HepG2 (cell line): ENCODE results near the gene FBF1. TPM values are rescaled to one million over a fixed set of nuclear protein-coding genes. Genes with fewer than 3 reads are reported as not detected.

ENCODE experiments used
- AGO1 ChIP-seq: fragments of 200-400 bp; formaldehyde crosslinking; IDR thresholded peaks from 2 replicates; pipeline ENCODE4 v1.6.1; 2017; ENCODE audit warnings: mild to moderate bottlenecking, low read depth, low read length, moderate library complexity; ENCODE audit not compliant: poor library complexity, severe bottlenecking
- BHLHE40 ChIP-seq: IDR thresholded peaks from 2 replicates; pipeline ENCODE4 v1.6.1; 2011; ENCODE audit warnings: low read length, improper control_type of control experiment
- BRF2 ChIP-seq: sonication (generic); formaldehyde crosslinking; IDR thresholded peaks from 2 replicates; pipeline ENCODE4 v1.8.1; 2022; ENCODE audit warnings: mild to moderate bottlenecking, missing genetic modification reagents
- CEBPG ChIP-seq: IDR thresholded peaks from 2 replicates; pipeline ENCODE4 v1.6.1; 2016
- CENPX ChIP-seq: sonication (generic); formaldehyde crosslinking; IDR thresholded peaks from 2 replicates; pipeline ENCODE4 v1.9.0; 2021; ENCODE audit warnings: mild to moderate bottlenecking, missing genetic modification reagents, moderate library complexity
- CREM ChIP-seq, 2 experiments: sonication (generic) in 1 of 2; formaldehyde crosslinking in 1 of 2; IDR thresholded peaks; 2 replicates each; pipeline versions ENCODE4 v1.4.0 to v1.6.1; 2016 to 2020; ENCODE audit warnings: antibody characterized with exemption in 1 of 2, mild to moderate bottlenecking in 1 of 2, missing genetic modification reagents in 1 of 2
- ELK4 ChIP-seq: sonication (generic); formaldehyde crosslinking; IDR thresholded peaks from 2 replicates; pipeline ENCODE4 v1.9.0; 2021; ENCODE audit warnings: missing genetic modification reagents, borderline replicate concordance
- FLYWCH1 ChIP-seq: sonication (generic); formaldehyde crosslinking; IDR thresholded peaks from 2 replicates; pipeline ENCODE4 v1.8.1; 2023; ENCODE audit warnings: mild to moderate bottlenecking, missing genetic modification reagents
- HNRNPLL ChIP-seq: fragments of 200-400 bp; formaldehyde crosslinking; IDR thresholded peaks from 2 replicates; pipeline ENCODE4 v1.6.1; 2017; ENCODE audit warnings: mild to moderate bottlenecking, low read depth, low read length; ENCODE audit not compliant: poor library complexity, severe bottlenecking
- IKZF4 ChIP-seq: sonication (generic); formaldehyde crosslinking; IDR thresholded peaks from 2 replicates; pipeline ENCODE4 v1.5.1; 2020; ENCODE audit warnings: borderline replicate concordance, mild to moderate bottlenecking, low read depth, missing genetic modification reagents; ENCODE audit errors: not compliant biosample characterization
- JDP2 ChIP-seq: sonication (generic); formaldehyde crosslinking; IDR thresholded peaks from 2 replicates; pipeline ENCODE4 v1.8.1; 2022; ENCODE audit warnings: missing genetic modification reagents, borderline replicate concordance
- NFATC3 ChIP-seq: sonication (generic); formaldehyde crosslinking; IDR thresholded peaks from 2 replicates; pipeline ENCODE4 v1.5.1; 2020; ENCODE audit warnings: mild to moderate bottlenecking, missing genetic modification reagents
- PHF20 ChIP-seq: sonication (generic); formaldehyde crosslinking; IDR thresholded peaks from 2 replicates; pipeline ENCODE4 v1.5.0; 2020; ENCODE audit warnings: mild to moderate bottlenecking, missing genetic modification reagents
- PLSCR1 ChIP-seq: sonication (generic); formaldehyde crosslinking; IDR thresholded peaks from 2 replicates; pipeline ENCODE4 v1.5.0; 2020; ENCODE audit warnings: missing genetic modification reagents, mild to moderate bottlenecking, borderline replicate concordance
- PPARG ChIP-seq: conservative IDR thresholded peaks from 2 replicates; pipeline ENCODE4 v1.6.1; 2016; ENCODE audit warnings: missing biosample characterization, missing genetic modification reagents
- RFXANK ChIP-seq: IDR thresholded peaks from 2 replicates; pipeline ENCODE4 v1.6.1; 2016
- SYNCRIP ChIP-seq: fragments of 200-400 bp; formaldehyde crosslinking; IDR thresholded peaks from 2 replicates; pipeline ENCODE4 v1.6.1; 2018; ENCODE audit warnings: mild to moderate bottlenecking, low read depth, low read length; ENCODE audit not compliant: insufficient read depth
- TBP ChIP-seq: sonication (generic); formaldehyde crosslinking; IDR thresholded peaks from 2 replicates; pipeline ENCODE4 v1.5.0; 2020; ENCODE audit warnings: missing genetic modification reagents
- TRAFD1 ChIP-seq: sonication (generic); formaldehyde crosslinking; IDR thresholded peaks from 2 replicates; pipeline ENCODE4 v1.5.1; 2020; ENCODE audit warnings: missing genetic modification reagents, mild to moderate bottlenecking, borderline replicate concordance
- ZBTB33 ChIP-seq: sonication (generic); formaldehyde crosslinking; IDR thresholded peaks from 2 replicates; pipeline ENCODE4 v1.4.0; 2020; ENCODE audit warnings: missing genetic modification reagents
- ZNF205 ChIP-seq: IDR thresholded peaks from 2 replicates; pipeline ENCODE4 v1.6.1; 2018; ENCODE audit warnings: missing biosample characterization, missing genetic modification reagents
- ZNF546 ChIP-seq: sonication (generic); formaldehyde crosslinking; conservative IDR thresholded peaks from 2 replicates; pipeline ENCODE4 v1.8.1; 2023; ENCODE audit warnings: mild to moderate bottlenecking, missing genetic modification reagents
- ZNF615 ChIP-seq: sonication (generic); formaldehyde crosslinking; IDR thresholded peaks from 2 replicates; pipeline ENCODE4 v1.5.0; 2020; ENCODE audit warnings: mild to moderate bottlenecking, missing genetic modification reagents, borderline replicate concordance
- ZNF792 ChIP-seq: IDR thresholded peaks from 2 replicates; pipeline ENCODE4 v1.6.1; 2016
- ZNF83 ChIP-seq: sonication (generic); formaldehyde crosslinking; IDR thresholded peaks from 2 replicates; pipeline ENCODE4 v1.4.0; 2020; ENCODE audit warnings: missing genetic modification reagents, mild to moderate bottlenecking, borderline replicate concordance
- polyA plus RNA-seq, 8 experiments: library from polyadenylated mRNA; depleted of rRNA in 3 of 8; stranded (reverse) in 7 of 8; unstranded in 1 of 8; fragments of >200 nt; fragmentation: Illumina TruSeq in 4 of 8; extraction: Trizol in 4 of 8; gene quantifications; 2 replicates each; pipeline versions ENCODE4 v1.2.1 to v1.2.3, GENCODE V29; 2011 to 2016; ENCODE audit warnings: low read depth in 4 of 8, missing spikeins in 1 of 8, mixed read lengths in 1 of 8; ENCODE audit not compliant: insufficient read depth in 1 of 8
- total RNA-seq, 5 experiments: library from RNA; depleted of rRNA; stranded (reverse); fragments of >200 nt; fragmentation: Illumina TruSeq; extraction: Trizol; gene quantifications; 2 replicates each; pipeline ENCODE4 v1.2.3, GENCODE V29; 2016; ENCODE audit warnings: low read depth in 1 of 5

Gene FBF1
- total and polyA plus RNA-seq, 2 of the 13 experiments (the other 11 are each of a cell fraction or from before 2014, with no cell fraction given) = 2.4 to 8.1 TPM

- TF ChIP-seq PHF20 (CRISPR knock-in tag) (peak; percentile 23; the same call in 1 of the 2 replicates), ELK4 (CRISPR knock-in tag) (peak; percentile 72; the same call in 1 of the 2 replicates), CENPX (CRISPR knock-in tag) (no peak), JDP2 (CRISPR knock-in tag) (no peak; the same call in 1 of the 2 replicates), CEBPG (CRISPR knock-in tag) (no peak), ZNF615 (CRISPR knock-in tag) (no peak), ZBTB33 (CRISPR knock-in tag) (no peak; the same call in 1 of the 2 replicates), BHLHE40 (peak; percentile 55), TBP (CRISPR knock-in tag) (0 out of 2 replicates have a peak, but pooled peaks have one; percentile 23), TRAFD1 (no peak), SYNCRIP (no peak), ZNF83 (CRISPR knock-in tag) (no peak), HNRNPLL (peak; percentile 98), ZNF792 (no peak; the same call in 1 of the 2 replicates), BRF2 (no peak), CREM (IDR thresholded peaks at IDR 0.05) (no peak), CREM (CRISPR knock-in tag; IDR thresholded peaks at IDR 0.05) (no peak), FLYWCH1 (CRISPR knock-in tag) (peak; percentile 91), AGO1 (peak; percentile 99), PPARG (no peak), ZNF546 (peak; percentile 49; the same call in 1 of the 2 replicates), PLSCR1 (CRISPR knock-in tag) (no peak; the same call in 1 of the 2 replicates), NFATC3 (no peak), ZNF205 (CRISPR knock-in tag) (no peak), IKZF4 (CRISPR knock-in tag) (peak; percentile 14), RFXANK (CRISPR knock-in tag) (no peak; the same call in 1 of the 2 replicates)
Measured at GRCh38 chr17:75877752-75878173, 63.1 kb downstream of the FBF1 start (continued).
